ENCODE results near the gene MIS12.

The MIS12 gene

DNA sequence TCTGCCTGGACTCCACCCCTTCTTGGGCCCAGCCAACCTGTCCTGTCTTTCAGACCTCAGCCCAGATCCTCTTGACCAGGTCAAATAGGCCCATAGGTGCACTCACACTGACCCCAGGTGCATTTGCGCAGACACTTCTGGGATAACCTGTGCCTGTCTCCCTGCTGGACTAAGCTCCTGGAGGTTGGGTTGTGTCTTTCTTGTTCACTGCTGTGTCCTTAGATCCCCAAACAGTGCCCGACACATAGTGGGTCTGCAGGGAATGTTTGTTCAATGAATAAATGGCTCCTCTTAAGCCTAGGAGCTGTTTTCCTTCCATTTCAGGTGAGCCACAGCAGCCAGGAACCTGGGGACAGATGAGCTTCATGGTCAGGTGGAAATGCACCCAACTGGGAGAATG lies 49.1 kb downstream of the MIS12 start:
- no peak overlapping the region for H3K27ac ChIP-seq (ENCODE audit: low read length)
- no peaks in the 10 kb centered on the region for H3K4me1 ChIP-seq (ENCODE audit: insufficient read depth, low read length)
- no peak overlapping the region for H3K4me2 ChIP-seq (ENCODE audit: insufficient read depth, low read length)
- no peaks in the 10 kb centered on the region for H3K9me3 ChIP-seq (ENCODE audit: insufficient read depth, low read length, severe bottlenecking)
- H3K36me3 ChIP-seq (ENCODE audit: insufficient read depth, low read length) = peaks cover 17% of the 10 kb centered on the region
- no peaks in the 10 kb centered on the region for H3K27me3 ChIP-seq (ENCODE audit: insufficient read depth, low read length, poor library complexity)
- TF ChIP-seq, protein P1, sequence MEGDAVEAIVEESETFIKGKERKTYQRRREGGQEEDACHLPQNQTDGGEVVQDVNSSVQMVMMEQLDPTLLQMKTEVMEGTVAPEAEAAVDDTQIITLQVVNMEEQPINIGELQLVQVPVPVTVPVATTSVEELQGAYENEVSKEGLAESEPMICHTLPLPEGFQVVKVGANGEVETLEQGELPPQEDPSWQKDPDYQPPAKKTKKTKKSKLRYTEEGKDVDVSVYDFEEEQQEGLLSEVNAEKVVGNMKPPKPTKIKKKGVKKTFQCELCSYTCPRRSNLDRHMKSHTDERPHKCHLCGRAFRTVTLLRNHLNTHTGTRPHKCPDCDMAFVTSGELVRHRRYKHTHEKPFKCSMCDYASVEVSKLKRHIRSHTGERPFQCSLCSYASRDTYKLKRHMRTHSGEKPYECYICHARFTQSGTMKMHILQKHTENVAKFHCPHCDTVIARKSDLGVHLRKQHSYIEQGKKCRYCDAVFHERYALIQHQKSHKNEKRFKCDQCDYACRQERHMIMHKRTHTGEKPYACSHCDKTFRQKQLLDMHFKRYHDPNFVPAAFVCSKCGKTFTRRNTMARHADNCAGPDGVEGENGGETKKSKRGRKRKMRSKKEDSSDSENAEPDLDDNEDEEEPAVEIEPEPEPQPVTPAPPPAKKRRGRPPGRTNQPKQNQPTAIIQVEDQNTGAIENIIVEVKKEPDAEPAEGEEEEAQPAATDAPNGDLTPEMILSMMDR (IDR thresholded peaks at IDR 0.05; ENCODE audit: borderline replicate concordance, extremely low read depth, low read length, poor library complexity, severe bottlenecking) = no peak
- no peak for TF ChIP-seq EZH2 (IDR thresholded peaks at IDR 0.05; ENCODE audit: borderline replicate concordance, low read depth, low read length, severe bottlenecking)
- ATAC-seq (ENCODE audit: insufficient read depth, low read depth) = no peak
- peaks cover 4% of the 10 kb centered on the region; the same call in 1 of the 2 replicates for H4K20me1 ChIP-seq (ENCODE audit: insufficient read depth, low read length)
- H3K79me2 ChIP-seq (ENCODE audit: insufficient read depth, low read length) = no peaks in the 10 kb centered on the region
- no peak overlapping the region for H3K9ac ChIP-seq (ENCODE audit: low read depth, low read length)
- DNase-seq = no peak
- no peak overlapping the region for H3K4me3 ChIP-seq (ENCODE audit: low read depth in 1 of 2, low read length in 2 of 2)
- H2AFZ ChIP-seq (ENCODE audit: low read depth, low read length) = no peak overlapping the region

DNA sequence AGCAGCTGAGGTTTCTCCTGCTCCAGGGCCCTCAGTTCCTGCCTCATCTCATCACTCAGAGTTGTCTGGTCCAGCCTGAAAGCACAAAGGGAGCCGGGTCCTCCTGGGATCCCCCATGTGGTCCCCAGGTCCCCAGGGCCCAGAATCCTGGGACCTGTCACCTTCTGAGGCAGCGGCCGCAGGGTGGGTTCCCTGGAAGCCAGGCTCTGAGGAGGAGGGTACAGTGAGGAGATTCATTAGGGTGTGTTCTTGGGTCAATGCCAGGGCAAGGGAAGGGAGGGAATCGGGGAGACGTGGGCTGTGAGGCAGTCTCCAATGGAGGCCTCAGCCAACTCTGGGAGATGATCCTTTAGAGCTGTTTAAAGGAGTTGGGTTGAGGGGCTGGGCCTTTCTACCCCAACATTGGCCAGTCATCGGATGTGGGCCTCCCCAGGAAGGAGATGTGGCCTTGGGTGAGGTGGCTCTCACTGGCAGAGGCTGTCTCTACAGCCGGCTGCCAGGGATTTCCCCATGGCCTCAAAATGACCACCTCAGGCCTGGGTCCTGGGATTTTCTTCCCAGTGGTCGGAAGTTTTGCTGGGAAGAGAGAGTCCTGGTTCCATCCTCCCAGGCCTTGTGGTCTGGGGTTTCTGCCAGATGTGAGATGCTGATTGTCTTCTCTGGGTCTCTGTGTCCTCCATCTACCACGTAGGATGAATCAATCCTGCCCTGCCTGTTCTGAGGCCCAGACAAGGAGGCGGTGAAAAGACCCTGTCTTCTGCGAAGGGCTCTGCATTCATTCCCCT lies 50.7 kb downstream of the MIS12 start:
- DNase-seq (no peak), ATAC-seq (ENCODE audit: insufficient read depth, low read depth) (no peak)
- no peaks in the 10 kb centered on the region for H3K27me3 ChIP-seq (ENCODE audit: insufficient read depth, low read length, poor library complexity)
- no peak overlapping the region for H2AFZ ChIP-seq (ENCODE audit: low read depth, low read length)
- H3K9me3 ChIP-seq (ENCODE audit: insufficient read depth, low read length, severe bottlenecking) = no peaks in the 10 kb centered on the region
- H3K36me3 ChIP-seq (ENCODE audit: insufficient read depth, low read length) = peaks cover 20% of the 10 kb centered on the region
- no peak overlapping the region for H3K4me2 ChIP-seq (ENCODE audit: insufficient read depth, low read length)
- H3K4me3 ChIP-seq (ENCODE audit: low read depth in 1 of 2, low read length in 2 of 2) = no peak overlapping the region
- peaks cover 4% of the 10 kb centered on the region; the same call in 1 of the 2 replicates for H4K20me1 ChIP-seq (ENCODE audit: insufficient read depth, low read length)
- no peak for TF ChIP-seq EZH2 (IDR thresholded peaks at IDR 0.05; ENCODE audit: borderline replicate concordance, low read depth, low read length, severe bottlenecking)
- TF ChIP-seq, protein P1 (IDR thresholded peaks at IDR 0.05; ENCODE audit: borderline replicate concordance, extremely low read depth, low read length, poor library complexity, severe bottlenecking) = no peak
- H3K4me1 ChIP-seq (ENCODE audit: insufficient read depth, low read length) = no peaks in the 10 kb centered on the region
- no peak overlapping the region for H3K9ac ChIP-seq (ENCODE audit: low read depth, low read length)
- H3K79me2 ChIP-seq (ENCODE audit: insufficient read depth, low read length) = no peaks in the 10 kb centered on the region
- H3K27ac ChIP-seq (ENCODE audit: low read length) = no peak overlapping the region

DNA sequence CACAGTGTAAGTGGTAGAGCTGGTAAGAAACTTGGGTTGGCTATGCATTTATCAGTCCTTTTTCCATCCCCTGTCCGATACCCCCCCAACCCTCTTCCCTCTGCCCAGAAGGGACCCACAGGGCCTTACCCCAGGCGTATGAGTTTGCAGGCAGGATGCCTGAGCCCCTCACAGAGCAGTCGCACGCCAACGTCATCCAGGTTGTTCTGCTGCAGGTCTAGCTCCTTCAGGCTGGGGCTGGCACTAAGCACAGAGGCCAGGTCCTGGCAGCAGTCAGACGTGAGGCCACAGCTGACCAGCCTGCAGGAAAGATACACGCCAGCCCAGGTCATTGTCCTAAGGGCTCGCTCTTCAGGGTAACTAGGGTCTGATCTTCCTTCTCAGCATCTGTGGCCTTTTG lies 52.9 kb downstream of the MIS12 start:
- TF ChIP-seq, protein P1 (IDR thresholded peaks at IDR 0.05; ENCODE audit: borderline replicate concordance, extremely low read depth, low read length, poor library complexity, severe bottlenecking) = no peak
- TF ChIP-seq EZH2 (IDR thresholded peaks at IDR 0.05; ENCODE audit: borderline replicate concordance, low read depth, low read length, severe bottlenecking) = no peak
- H3K4me3 ChIP-seq (ENCODE audit: low read depth in 1 of 2, low read length in 2 of 2) = no peak overlapping the region
- peaks cover 20% of the 10 kb centered on the region for H3K36me3 ChIP-seq (ENCODE audit: insufficient read depth, low read length)
- no peaks in the 10 kb centered on the region for H3K4me1 ChIP-seq (ENCODE audit: insufficient read depth, low read length)
- no peak overlapping the region for H3K4me2 ChIP-seq (ENCODE audit: insufficient read depth, low read length)
- ATAC-seq (ENCODE audit: insufficient read depth, low read depth) (no peak), DNase-seq (no peak)
- H3K79me2 ChIP-seq (ENCODE audit: insufficient read depth, low read length) = no peaks in the 10 kb centered on the region
- H2AFZ ChIP-seq (ENCODE audit: low read depth, low read length) = no peak overlapping the region
- H3K9ac ChIP-seq (ENCODE audit: low read depth, low read length) = no peak overlapping the region
- H3K27me3 ChIP-seq (ENCODE audit: insufficient read depth, low read length, poor library complexity) = no peaks in the 10 kb centered on the region
- H3K9me3 ChIP-seq (ENCODE audit: insufficient read depth, low read length, severe bottlenecking) = no peaks in the 10 kb centered on the region
- H4K20me1 ChIP-seq (ENCODE audit: insufficient read depth, low read length) = peaks cover 4% of the 10 kb centered on the region; the same call in 1 of the 2 replicates
- no peak overlapping the region for H3K27ac ChIP-seq (ENCODE audit: low read length)

All from DND-41 (cell line).